Stimulated activated CD8-positive, alpha-beta memory T cell treated with anti-CD3 and anti-CD28 coated beads, Interleukin-12 subunit alpha, Interleukin-12 subunit beta, amount 100 ng/mL, for 4 hours (primary cell): ENCODE measurements around the gene PFN3.

ENCODE experiments used
- DNase-seq: peaks from one replicate; pipeline ENCODE4 v3.0.0-alpha.2; 2020; ENCODE audit warnings: low read depth

PFN3 gene, protein sequence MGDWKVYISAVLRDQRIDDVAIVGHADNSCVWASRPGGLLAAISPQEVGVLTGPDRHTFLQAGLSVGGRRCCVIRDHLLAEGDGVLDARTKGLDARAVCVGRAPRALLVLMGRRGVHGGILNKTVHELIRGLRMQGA

DNA sequence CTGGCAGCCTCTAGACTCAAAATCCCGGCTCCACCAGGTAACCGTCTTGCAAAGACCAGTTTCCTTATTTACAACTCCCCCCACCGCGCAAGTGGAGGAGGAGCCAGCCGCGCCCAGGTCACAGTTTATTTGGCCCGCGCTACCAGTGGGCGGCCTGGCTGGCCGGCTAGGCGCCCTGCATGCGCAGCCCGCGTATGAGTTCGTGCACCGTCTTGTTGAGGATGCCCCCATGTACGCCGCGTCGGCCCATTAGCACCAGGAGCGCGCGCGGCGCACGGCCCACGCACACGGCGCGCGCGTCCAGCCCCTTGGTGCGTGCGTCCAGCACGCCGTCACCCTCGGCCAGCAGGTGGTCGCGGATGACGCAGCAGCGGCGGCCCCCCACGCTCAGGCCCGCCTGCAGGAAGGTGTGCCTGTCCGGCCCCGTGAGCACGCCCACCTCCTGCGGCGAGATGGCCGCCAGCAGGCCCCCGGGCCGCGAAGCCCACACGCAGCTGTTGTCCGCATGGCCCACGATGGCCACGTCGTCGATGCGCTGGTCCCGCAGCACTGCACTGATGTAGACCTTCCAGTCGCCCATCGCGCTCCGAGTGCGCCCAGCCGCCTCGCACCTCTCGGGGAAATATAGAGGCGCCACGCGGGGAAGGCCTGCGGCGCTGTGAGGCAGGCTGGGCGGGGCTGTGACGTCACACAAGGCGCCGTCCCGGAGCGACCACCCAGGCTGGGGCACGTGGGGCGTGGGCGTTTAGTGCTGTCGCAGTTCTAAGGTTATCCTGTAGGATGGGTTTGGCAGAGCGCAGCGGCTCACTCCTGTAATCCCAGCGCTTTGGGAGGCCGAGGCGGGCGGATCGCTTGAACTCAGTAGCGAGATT, at the start of gene PFN3:
Gene PFN3, minus strand, starts transcription at position 665 of the 872 bp plus-strand sequence. Its CDS starts 85 bp downstream, at position 580.
- DNase-seq = no peak

DNA sequence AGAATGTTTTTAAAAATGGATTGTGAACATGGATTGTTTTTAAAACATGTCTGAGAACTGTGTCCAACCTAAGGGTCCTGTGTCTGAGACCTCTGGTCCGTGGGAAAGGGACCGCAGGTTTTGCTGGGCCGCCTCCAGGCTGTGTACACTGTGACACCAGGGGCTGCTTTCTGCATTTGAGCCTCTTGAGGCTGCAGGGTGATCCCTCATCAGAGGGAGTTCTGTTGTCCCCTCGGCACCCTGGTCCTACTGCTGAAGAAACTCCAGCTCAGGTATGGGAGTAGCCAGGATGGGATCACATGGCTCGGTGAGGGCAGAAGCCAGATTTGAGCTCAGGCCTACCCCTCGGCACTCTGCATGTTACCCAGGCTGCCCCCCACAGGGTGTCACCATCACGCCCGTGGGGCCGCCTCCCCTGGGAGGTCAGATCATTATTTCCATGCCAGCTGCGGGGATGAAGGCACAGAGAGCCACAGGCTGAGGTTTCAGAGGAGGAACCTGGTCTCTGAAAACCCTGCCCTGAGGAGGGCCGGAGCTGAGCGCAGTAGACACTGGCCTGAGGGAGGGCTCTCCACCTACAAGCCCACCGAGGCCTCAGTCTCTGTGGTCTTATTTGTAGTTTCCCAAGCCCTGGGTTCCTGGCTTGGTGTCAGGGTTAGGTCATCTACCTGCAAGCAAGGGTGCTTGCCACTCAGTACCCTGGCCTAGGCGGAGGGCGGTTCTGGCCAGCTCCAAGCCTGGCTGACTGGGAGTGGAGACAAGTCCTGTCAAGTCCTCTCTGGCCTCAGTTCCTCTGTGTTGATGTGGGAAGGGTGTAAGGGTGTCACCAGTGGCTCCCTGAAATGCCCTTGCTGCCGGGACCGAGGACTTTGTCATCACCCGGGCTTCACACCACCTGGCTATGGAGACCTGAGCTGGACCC, 48.9 kb upstream of the PFN3 start:
- DNase-seq = no peak

DNA sequence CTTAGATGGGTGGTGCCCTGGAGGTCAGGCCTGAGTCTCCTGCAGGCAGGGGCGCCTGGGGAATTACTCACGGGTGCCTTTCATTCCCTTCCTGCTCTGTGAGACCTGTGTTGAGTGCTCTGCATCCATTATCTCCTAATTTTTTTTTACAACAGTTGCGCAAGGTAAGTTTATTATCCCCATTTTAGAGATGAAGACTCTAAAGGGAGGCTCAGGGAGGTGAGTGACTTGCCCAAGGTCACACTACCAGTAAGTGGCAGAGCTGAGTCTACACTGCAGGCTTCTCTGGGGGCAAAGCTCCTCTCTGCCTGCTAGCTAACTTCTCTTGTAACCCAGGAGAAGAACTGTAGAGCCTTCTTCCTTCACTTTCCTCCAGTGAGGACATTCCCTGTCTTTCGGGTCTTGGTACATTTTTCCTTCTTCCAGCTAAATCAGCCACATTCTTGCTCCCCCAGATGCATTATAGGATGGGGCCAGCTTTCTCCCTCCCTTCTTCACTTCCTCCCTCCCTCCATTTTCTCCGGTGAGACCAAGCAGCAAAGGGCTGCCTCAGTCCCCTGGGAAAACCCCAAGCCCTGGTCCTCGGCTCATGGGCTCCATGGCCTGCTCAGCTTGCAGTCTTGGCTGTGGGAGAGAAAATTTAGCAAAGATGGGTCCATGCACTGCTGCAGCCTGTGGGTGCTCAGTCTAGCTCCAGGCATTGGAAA, 47.9 kb upstream of the PFN3 start:
- no peak for DNase-seq

DNA sequence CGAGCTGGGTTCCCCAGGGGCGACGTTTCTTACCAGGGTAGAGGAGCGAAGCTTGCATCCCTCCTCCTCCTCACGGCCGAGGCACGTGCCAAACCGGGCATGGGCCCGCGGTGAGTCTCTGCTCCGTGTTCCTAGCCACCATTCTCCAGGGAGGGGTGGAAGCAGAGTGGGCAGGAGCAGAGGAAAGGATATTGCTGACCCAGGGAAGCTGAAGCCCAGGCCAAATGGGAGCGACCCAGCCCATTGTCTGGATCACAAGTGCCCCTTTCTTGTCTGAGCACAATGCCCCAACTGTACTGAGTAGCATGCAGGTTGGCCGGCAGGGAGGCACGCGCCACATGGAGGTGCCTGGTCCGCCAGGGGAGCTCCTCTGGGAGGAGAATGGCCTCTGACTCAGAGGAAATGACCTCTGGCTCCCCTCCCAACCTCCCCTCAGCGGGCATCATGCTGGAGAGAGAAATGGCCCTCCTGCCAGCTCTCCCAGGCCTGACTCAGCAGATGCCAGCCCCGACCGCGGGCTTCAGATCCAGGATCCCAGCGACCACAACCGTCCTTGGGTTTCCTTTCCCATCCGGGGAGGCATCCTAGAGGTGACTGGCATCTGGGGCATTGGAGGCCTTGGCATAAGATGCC, 47.3 kb upstream of the PFN3 start:
- DNase-seq = no peak

DNA sequence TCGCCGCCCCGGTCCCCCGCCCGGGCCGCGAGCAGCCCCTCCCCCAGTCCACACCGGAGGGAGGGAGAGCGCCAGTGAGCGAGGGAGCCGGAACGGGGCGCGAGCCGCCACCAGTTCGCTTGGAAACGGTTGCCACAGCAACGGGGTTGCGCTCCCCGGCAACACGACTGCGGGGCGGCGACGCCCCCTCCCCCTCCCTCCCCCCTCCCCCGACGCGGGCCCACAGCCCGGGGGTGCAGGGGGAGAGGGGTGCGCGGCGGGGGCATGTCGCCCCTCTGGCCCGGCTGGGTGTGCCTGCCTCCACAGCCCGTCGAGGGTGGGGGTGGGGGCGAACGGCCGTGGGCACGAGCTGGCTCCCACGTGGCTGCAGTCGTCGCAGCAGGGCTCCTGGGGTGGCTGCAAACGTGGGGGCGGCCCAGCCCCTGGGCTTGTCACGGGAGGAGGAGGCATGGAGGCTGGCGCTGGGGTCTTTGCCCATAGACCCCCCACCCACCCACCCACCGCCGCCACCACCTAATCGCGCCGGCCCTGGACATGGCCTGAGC, 46.7 kb upstream of the PFN3 start:
- DNase-seq = peak; percentile 55

DNA sequence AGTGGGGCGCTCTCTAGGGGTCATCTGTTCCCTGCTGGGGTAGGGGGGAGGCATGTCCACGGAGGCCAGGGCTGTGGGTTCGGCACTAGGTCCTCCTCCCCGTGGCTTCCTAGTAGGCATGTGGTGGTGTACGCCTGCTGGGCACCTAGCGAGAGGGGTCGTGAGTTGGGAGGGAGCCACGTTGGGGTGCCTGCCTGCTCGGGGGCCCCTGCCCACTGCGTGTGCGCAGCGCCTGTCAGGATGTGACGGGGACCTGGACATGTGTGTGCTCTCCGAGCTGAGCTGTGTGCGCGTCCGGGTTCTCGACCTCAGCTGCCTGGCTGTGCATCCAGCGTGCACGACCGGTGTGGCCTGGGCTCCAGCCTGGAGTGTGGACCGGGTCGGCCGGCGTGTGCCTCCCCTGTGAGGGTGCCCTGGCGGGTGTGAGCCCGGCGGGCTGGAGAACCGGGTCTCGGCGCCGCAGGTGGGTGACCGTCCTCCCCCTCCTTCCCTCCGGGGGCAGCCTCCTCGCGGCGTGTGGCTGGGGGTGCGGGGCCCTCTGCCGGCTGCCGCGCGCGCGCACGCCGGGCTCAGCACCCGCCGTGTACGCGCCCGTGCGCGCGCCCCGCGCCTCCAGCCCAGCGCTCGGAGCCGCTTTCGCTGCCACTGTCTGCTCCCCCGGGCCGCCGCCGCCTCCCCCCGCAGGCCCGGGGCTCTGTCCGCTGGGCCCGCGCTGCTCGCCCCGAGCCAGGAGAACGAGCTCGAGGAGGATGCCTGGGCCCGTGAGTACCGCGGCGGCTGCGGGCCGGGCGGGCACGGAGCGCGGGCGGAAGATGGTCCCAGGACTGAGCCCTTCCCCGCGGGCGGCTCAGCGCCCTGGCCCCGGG, 46.0 kb upstream of the PFN3 start, which contains the start of gene PRR7:
Gene PRR7, plus strand, starts transcription at position 615 of the 866 bp plus-strand sequence. CDS start 8,254 bp downstream, outside the sequence.
- peak; percentile 66 for DNase-seq

DNA sequence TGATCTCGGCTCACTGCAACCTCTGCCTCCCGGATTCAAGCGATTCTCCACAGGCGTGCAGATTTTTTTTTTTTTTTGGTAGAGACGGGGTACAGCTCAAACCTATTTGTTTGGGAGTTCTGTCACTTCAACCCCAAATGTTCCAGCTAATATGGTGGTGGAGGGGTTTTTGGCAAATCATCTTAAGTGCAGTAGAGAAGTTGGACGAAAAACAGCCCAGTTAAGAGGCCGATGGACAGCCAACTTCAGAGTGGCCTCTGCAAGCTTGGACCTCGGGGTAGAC, 45.4 kb upstream of the PFN3 start:
- DNase-seq = no peak

DNA sequence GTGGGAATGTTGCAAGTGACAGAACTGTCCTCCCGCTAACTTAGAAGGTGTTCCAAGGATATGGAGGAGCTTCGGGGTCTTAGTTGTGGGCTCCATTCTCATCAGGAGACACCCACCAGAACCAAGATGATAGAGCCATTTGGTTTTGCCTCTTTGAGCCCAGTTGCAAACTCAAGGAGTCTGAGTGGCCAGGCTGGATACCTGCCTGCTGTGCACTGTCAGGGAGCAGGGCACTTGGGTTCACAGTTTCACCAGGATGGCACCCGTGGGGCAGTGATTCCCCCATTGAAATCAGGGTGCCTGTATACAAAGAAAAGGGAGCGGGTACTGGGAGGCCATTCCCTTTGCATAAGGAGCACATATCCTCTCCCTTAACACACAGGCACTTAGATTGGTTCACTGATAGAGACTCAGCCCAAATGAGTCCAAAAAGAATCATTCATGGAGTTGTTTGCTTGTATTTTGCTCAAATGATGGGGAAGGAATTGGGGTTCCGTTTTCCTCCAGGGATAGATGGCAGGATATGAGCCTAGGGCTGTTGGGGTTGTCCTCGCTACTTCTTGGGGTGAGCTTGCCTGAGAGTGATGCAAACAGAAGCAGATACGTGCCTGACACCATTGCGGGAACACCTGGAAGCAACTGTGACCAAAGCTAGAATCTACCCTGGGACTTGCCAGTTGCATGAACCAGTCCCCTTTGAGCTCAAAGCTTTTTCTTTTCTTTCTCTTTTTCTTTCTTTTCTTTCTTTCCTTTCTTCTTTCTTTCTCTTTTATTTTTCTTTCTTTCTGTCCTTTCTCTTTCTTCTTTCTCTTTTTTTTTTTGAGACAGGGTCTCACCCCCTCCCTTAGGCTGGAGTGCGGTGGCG, 44.8 kb upstream of the PFN3 start:
- no peak for DNase-seq

DNA sequence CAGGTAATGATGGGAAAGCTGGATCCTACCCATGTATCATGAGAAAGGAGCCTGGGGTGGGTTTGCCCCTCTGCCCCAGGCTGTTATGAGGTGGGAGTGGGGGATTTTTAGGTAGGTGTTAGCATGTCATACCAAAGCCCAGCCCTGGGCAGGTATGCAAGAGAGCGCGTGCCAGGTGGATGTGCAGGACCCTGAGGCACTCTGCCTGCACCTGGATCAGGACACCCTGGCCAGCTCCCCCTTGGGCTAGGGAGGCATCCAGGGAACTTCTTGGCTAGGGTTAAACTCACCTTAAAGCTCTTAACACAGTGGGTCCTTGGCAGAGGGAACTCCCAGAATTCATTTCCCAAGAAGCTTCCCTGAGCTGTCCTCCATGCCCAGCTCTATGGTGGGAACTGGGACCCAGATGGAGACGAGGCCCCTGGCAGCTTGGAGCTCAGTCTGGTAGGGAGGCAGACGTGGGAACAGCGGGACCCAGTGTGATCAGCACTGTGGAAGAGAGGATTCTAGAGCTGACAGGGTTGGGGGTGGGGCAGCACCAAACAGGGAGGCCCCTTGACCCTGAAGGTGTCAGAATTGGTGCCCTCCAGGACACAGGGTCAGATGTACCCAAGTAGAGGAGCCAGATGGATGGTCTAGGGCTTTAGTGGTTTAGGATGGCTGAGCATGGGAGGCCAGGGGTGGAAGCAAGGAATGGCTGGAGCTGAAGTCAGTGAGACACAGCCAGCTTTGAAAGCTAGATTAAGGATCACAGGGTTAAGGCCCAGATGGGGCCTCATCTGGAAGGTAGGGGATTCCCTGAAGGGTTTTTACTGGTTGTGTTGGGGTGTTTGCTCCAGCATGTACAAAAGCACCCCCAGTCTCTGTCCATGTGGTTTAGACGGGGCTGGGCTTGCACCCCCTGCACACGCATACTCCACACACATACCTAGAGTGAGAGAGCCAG, 43.9 kb upstream of the PFN3 start:
- no peak for DNase-seq

DNA sequence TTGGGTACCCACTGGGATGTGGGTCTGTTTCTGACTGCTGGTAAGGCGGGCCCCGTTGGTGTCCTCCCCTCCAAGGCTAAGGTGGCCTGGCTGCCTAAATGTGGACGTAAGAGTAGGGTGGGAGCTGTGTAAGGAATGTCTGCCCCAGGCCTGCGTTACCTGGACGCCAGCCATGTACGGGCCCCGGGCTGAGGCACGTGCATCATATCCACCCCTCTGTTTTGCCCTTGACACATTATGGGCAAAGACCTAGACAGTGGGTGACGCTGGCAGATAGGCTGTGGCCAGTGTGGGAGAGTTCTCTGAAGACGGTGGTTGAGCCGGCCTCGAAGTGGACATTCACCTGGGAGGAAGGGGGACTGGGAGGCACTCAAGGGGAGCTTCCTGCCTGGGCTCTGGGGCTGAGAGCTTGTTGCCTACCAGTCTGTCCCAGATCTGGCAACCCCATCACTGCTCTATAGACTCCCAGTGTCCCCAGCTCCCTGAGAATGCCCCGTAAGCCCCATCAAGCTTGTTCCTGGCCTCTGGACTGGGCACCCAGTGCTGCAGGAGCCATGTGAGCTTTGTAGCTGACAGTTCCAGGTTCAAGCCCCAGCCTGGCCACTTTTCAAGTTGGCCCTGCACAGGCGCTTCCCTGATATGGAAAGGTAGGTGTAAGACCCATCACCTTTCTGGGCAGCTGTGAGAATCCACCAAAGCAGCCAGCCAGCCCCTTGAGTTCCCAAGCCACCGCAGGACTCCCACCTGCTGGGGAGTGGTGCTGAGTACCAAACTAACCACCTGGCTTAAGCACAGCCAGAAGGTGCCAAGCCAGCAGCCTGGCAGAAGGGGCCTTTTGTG, 42.9 kb upstream of the PFN3 start:
- no peak for DNase-seq

DNA sequence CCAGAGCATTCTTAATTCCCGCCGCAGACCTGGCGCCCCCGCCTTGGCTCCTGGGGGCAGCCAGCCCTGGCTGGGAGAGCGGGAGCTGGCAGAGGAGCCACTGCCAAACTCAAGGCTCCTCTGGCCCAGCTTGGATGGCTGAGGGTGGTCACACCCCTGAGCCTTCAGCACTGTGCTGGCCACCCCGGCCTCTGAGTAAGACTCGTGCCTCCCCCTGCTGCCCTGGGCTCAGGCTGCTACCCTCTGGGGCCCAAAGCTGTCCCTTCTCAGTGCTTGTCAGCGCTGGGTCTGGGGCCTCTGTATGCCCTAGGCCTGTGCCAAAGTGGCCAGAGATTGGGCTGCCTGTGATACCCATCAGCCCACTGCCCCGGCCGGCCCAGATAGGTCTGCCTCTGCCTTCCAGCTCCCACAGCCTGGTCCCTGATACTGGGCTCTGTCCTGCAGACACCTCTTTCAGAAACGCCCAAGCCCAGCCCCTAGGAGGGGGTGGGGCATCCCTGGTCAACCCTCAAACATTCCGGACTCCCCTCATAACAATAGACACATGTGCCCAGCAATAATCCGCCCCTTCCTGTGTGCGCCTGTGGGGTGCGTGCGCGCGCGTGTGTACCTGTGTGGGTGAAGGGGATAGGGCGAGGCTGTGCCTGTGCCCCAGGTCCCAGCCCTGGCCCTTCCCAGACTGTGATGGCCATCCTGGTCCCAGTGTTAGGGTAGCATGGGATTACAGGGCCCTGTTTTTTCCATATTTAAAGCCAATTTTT, 41.8 kb upstream of the PFN3 start:
- no peak for DNase-seq

DNA sequence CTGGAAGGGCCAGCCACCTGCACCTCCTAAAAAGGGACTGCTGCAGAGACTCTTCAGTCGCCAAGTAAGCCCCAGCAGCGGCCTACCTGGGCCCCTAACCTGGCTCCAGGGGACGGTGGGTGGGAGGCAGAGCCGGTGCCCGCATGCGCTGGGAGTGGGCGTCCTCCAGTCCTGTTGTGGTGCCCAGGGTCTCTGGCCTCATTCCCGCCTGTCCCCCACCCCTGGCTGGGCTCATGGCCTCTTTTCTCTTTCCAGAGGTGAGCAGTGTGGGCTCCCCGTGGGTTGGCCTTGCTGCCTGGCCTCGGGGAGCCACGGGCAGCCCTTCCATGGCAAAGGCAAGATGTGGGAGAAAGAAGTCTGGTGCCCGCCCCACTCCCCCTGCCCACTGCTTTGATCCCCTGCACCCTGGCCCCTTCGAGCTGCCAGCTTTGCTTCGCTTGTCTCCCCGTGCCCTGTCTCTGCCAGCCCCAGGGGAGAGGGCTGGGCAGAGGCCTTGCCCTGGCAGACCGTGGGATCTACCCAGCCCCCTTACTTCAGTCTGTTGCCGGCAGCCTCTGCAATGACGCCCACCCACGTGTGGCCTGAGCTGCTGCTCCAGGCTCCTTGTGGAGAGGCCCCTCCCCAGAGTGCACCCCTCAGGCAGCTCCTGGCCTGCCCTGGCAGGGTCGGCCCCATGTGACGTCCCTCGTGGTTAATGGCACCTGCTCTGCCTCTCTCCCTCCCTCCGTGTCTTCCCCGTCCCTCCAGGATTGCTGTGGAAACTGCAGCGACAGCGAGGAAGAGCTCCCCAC, 40.7 kb upstream of the PFN3 start:
- no peak for DNase-seq

DNA sequence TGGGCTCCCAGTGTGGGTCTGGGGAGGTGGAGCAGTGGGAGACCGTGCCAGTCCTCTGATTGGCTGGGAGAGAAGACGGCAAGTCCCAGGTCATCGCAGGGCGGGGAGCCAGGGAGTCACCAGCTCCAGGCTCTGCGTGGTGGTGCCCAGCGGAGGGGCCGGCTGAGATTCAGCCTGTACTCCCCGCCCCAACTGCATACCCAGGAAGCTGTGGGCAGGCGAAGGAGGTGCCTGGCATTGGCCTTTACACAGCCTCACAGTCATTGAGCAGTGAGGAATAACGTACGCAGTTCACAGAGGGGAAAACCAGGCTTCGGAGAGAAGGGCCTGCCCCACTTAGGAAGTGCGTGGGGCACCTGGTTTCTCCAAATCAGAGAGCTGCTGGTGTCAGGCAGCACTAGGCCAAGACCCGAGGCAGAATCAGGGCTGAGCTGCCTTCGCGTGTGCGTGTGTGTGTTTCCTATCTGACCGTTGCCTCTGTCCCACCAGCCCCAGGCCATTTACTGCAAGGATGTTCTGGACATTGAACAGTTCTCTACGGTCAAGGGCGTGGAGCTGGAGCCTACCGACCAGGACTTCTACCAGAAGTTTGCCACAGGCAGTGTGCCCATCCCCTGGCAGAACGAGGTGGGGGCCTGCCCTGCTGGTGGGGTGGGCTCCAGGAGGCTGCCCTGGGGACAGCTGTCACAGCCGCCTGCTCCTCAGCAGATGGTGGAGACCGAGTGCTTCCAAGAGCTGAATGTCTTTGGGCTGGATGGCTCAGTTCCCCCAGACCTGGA, 39.9 kb upstream of the PFN3 start:
- DNase-seq = no peak

DNA sequence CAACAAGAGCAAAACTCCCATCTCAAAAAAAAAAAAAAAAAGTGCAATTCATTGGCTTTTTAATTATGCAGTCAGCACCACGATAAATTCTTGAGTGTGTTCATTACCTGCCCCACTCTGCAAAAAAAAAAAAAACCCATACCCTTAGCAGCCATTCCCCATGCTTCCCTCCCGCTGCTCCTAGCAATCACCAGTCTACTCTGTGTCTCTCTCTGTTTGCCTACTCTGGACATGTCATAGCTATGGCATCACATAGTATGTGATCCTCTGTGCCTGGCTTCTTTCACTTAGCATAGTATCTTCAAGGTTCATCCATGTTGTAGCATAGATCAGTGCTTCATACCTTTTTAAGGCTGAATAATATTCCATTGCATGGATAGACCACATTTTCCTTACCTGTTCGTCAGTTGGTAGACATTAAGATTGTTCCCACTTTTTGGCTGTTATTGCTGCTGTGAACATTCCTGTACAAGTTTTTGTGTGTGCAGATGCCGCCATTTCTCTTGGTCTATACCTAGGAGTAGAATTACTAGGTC, 39.1 kb upstream of the PFN3 start:
- no peak for DNase-seq

DNA sequence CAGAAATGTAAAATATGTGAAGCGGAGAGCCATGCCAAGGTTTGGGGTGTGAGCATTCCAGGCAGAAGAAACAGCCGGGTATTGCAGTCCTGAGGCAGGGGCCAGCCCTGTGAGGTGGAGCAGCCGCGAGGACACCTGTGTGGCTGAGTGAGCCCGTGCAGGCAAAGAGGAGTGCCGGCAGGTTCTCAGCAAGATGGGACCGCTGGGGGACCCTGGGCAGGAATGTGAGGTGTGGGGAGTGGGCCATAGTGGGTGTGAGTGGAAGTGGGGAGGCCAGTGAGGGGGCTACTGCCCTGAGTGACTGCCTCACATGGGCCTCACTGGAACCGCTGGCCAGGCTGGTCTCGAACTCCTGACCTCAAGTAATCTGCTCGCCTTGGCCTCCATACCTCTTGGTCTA, 38.0 kb upstream of the PFN3 start:
- no peak for DNase-seq
